ENCODE results near the gene RIC8A. TPM values are rescaled to one million over a fixed set of nuclear protein-coding genes. Genes with fewer than 3 reads are reported as not detected.

The RIC8A gene
- total and polyA plus RNA-seq, 9 of the 15 experiments (the other 6 are each of a cell fraction or from before 2014, with no cell fraction given) = 10.7 to 108 (median 72.1) TPM

DNA sequence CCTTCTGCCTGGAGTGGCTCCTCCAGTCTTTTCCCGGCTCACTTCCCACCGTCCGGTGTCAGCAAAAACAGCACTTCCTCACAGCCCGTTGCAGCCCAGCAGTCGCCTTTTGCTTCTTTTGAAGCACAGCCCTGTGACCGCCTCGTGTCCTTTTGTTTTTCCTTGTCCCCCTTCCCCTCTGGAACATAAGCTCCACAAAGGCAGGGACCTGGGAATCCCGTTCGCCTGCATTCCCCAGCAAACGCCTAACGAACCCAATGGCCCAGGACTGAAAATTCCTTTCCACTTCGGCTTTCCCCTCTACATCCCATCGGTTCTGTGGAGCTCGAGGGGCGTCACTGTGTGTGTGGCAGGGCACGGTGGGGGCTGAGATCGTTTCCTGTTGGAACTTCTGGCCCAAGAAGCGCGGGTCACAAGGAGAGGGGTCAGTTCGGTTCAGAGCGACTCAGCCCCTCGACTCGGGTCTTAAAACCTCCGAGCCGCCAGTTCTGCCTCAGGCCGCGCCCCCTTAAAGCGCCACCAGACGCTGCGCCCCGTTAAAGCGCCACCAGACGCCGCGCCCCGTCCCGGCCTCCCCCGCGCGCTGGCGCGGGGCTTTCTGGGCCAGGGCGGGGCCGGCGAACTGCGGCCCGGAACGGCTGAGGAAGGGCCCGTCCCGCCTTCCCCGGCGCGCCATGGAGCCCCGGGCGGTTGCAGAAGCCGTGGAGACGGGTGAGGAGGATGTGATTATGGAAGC, 841 bp downstream of the RIC8A start (continued):
- peak; percentile 68 for TF ChIP-seq TAF1 (IDR thresholded peaks at IDR 0.05; ENCODE audit: control insufficient read depth, extremely low read depth, insufficient read depth, low read length, severe bottlenecking)
- TF ChIP-seq, protein P1, sequence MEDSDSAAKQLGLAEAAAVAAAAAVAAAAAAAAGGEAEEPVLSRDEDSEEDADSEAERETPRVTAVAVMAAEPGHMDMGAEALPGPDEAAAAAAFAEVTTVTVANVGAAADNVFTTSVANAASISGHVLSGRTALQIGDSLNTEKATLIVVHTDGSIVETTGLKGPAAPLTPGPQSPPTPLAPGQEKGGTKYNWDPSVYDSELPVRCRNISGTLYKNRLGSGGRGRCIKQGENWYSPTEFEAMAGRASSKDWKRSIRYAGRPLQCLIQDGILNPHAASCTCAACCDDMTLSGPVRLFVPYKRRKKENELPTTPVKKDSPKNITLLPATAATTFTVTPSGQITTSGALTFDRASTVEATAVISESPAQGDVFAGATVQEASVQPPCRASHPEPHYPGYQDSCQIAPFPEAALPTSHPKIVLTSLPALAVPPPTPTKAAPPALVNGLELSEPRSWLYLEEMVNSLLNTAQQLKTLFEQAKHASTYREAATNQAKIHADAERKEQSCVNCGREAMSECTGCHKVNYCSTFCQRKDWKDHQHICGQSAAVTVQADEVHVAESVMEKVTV (CRISPR knock-in tag; IDR thresholded peaks at IDR 0.05) = no peak
- TF ChIP-seq THRAP3 (IDR thresholded peaks at IDR 0.05; ENCODE audit: borderline replicate concordance) = peak; percentile 24; the same call in 1 of the 2 replicates
- TF ChIP-seq, protein P2, sequence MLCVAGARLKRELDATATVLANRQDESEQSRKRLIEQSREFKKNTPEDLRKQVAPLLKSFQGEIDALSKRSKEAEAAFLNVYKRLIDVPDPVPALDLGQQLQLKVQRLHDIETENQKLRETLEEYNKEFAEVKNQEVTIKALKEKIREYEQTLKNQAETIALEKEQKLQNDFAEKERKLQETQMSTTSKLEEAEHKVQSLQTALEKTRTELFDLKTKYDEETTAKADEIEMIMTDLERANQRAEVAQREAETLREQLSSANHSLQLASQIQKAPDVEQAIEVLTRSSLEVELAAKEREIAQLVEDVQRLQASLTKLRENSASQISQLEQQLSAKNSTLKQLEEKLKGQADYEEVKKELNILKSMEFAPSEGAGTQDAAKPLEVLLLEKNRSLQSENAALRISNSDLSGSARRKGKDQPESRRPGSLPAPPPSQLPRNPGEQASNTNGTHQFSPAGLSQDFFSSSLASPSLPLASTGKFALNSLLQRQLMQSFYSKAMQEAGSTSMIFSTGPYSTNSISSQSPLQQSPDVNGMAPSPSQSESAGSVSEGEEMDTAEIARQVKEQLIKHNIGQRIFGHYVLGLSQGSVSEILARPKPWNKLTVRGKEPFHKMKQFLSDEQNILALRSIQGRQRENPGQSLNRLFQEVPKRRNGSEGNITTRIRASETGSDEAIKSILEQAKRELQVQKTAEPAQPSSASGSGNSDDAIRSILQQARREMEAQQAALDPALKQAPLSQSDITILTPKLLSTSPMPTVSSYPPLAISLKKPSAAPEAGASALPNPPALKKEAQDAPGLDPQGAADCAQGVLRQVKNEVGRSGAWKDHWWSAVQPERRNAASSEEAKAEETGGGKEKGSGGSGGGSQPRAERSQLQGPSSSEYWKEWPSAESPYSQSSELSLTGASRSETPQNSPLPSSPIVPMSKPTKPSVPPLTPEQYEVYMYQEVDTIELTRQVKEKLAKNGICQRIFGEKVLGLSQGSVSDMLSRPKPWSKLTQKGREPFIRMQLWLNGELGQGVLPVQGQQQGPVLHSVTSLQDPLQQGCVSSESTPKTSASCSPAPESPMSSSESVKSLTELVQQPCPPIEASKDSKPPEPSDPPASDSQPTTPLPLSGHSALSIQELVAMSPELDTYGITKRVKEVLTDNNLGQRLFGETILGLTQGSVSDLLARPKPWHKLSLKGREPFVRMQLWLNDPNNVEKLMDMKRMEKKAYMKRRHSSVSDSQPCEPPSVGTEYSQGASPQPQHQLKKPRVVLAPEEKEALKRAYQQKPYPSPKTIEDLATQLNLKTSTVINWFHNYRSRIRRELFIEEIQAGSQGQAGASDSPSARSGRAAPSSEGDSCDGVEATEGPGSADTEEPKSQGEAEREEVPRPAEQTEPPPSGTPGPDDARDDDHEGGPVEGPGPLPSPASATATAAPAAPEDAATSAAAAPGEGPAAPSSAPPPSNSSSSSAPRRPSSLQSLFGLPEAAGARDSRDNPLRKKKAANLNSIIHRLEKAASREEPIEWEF (CRISPR knock-in tag; IDR thresholded peaks at IDR 0.05) = no peak
- peak; percentile 92 for TF ChIP-seq MTA3 (IDR thresholded peaks at IDR 0.05; ENCODE audit: borderline replicate concordance)
- peak; percentile 73 for TF ChIP-seq ZNF143 (CRISPR knock-in tag; IDR thresholded peaks at IDR 0.05)
- TF ChIP-seq MYNN (IDR thresholded peaks at IDR 0.05) = no peak
- TF ChIP-seq MYNN (CRISPR knock-in tag; IDR thresholded peaks at IDR 0.05) = no peak
- no peak for TF ChIP-seq ESRRB (CRISPR knock-in tag; IDR thresholded peaks at IDR 0.05; ENCODE audit: borderline replicate concordance)
- no peak for TF ChIP-seq FOXA1 (IDR thresholded peaks at IDR 0.05; ENCODE audit: borderline replicate concordance)
- TF ChIP-seq, protein P3, sequence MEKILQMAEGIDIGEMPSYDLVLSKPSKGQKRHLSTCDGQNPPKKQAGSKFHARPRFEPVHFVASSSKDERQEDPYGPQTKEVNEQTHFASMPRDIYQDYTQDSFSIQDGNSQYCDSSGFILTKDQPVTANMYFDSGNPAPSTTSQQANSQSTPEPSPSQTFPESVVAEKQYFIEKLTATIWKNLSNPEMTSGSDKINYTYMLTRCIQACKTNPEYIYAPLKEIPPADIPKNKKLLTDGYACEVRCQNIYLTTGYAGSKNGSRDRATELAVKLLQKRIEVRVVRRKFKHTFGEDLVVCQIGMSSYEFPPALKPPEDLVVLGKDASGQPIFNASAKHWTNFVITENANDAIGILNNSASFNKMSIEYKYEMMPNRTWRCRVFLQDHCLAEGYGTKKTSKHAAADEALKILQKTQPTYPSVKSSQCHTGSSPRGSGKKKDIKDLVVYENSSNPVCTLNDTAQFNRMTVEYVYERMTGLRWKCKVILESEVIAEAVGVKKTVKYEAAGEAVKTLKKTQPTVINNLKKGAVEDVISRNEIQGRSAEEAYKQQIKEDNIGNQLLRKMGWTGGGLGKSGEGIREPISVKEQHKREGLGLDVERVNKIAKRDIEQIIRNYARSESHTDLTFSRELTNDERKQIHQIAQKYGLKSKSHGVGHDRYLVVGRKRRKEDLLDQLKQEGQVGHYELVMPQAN (IDR thresholded peaks at IDR 0.05; ENCODE audit: borderline replicate concordance) = 0 out of 2 replicates have a peak, but pooled peaks have one; percentile 61
- TF ChIP-seq, protein P4, sequence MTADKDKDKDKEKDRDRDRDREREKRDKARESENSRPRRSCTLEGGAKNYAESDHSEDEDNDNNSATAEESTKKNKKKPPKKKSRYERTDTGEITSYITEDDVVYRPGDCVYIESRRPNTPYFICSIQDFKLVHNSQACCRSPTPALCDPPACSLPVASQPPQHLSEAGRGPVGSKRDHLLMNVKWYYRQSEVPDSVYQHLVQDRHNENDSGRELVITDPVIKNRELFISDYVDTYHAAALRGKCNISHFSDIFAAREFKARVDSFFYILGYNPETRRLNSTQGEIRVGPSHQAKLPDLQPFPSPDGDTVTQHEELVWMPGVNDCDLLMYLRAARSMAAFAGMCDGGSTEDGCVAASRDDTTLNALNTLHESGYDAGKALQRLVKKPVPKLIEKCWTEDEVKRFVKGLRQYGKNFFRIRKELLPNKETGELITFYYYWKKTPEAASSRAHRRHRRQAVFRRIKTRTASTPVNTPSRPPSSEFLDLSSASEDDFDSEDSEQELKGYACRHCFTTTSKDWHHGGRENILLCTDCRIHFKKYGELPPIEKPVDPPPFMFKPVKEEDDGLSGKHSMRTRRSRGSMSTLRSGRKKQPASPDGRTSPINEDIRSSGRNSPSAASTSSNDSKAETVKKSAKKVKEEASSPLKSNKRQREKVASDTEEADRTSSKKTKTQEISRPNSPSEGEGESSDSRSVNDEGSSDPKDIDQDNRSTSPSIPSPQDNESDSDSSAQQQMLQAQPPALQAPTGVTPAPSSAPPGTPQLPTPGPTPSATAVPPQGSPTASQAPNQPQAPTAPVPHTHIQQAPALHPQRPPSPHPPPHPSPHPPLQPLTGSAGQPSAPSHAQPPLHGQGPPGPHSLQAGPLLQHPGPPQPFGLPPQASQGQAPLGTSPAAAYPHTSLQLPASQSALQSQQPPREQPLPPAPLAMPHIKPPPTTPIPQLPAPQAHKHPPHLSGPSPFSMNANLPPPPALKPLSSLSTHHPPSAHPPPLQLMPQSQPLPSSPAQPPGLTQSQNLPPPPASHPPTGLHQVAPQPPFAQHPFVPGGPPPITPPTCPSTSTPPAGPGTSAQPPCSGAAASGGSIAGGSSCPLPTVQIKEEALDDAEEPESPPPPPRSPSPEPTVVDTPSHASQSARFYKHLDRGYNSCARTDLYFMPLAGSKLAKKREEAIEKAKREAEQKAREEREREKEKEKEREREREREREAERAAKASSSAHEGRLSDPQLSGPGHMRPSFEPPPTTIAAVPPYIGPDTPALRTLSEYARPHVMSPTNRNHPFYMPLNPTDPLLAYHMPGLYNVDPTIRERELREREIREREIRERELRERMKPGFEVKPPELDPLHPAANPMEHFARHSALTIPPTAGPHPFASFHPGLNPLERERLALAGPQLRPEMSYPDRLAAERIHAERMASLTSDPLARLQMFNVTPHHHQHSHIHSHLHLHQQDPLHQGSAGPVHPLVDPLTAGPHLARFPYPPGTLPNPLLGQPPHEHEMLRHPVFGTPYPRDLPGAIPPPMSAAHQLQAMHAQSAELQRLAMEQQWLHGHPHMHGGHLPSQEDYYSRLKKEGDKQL (CRISPR knock-in tag; IDR thresholded peaks at IDR 0.05; ENCODE audit: borderline replicate concordance) = no peak
